ENCODE measurements around the gene EEFSEC. TPM values are rescaled to one million over a fixed set of nuclear protein-coding genes. Genes with fewer than 3 reads are reported as not detected.
A peak's percentile ranks its signal among the peaks of the same experiment; 100 is the strongest.
"Not testable (repeated sequence)": the region's sequence is repeated elsewhere in the genome, so short reads cannot be mapped to it uniquely, and the experiment has no call there.

EEFSEC gene
- total RNA-seq, 2 donors from 2014 or later: 12.9 to 13.0 TPM

GRCh38 chr3:128149650-128150049 lies 3.6 kb upstream of the EEFSEC start:
- intact Hi-C loops (cut with DNase I): no loop called here
- DNase-seq (ENCODE audit: low spot score): peak; percentile 83

GRCh38 chr3:128151758-128152274 lies 1.5 kb upstream of the EEFSEC start:
- intact Hi-C loops (cut with DNase I): no loop called here
- no peak for DNase-seq (ENCODE audit: low spot score)

- intact Hi-C loops (cut with DNase I): no loop called here
- DNase-seq (ENCODE audit: low spot score): no peak
These were observed 694 bp upstream of the EEFSEC start for GRCh38 chr3:128152419-128153155.

- intact Hi-C loops (cut with DNase I); DNase-seq (ENCODE audit: low spot score): not testable (repeated sequence)
These were observed 1.1 kb downstream of the EEFSEC start for GRCh38 chr3:128154354-128154753.

GRCh38 chr3:128155616-128156360 lies 2.5 kb downstream of the EEFSEC start:
- intact Hi-C loops (cut with DNase I): no loop called here
- DNase-seq (ENCODE audit: low spot score): no peak

- intact Hi-C loops (cut with DNase I): no loop called here
- DNase-seq (ENCODE audit: low spot score): no peak
These were observed 7.4 kb downstream of the EEFSEC start for GRCh38 chr3:128160661-128161060.

- intact Hi-C loops (cut with DNase I): no loop called here
These were observed 10.2 kb downstream of the EEFSEC start for GRCh38 chr3:128163432-128163831.

GRCh38 chr3:128166971-128167453 lies 13.7 kb downstream of the EEFSEC start:
- intact Hi-C loops (cut with DNase I): no loop called here
- DNase-seq (ENCODE audit: low spot score): no peak

More at GRCh38 chr3:128163432-128163831, 10.2 kb downstream of the EEFSEC start:
- DNase-seq (ENCODE audit: low spot score): no peak

GRCh38 chr3:128167646-128167972 lies 14.3 kb downstream of the EEFSEC start:
- no peak for DNase-seq (ENCODE audit: low spot score)
- intact Hi-C loops (cut with DNase I): no loop called here

GRCh38 chr3:128167973-128168674 lies 14.8 kb downstream of the EEFSEC start:
- no peak for DNase-seq (ENCODE audit: low spot score)
- intact Hi-C loops (cut with DNase I): no loop called here

- intact Hi-C loops (cut with DNase I): no loop called here
- no peak for DNase-seq (ENCODE audit: low spot score)
These were observed 15.6 kb downstream of the EEFSEC start for GRCh38 chr3:128168836-128169235.

GRCh38 chr3:128170866-128171516 lies 17.7 kb downstream of the EEFSEC start:
- no peak for DNase-seq (ENCODE audit: low spot score)
- intact Hi-C loops (cut with DNase I): loop anchor here in 1 of 2 donors (5.0 kb wide), 1 partner anchor 679 kb away; no protein-coding TSS in a partner anchor

GRCh38 chr3:128173200-128173599 lies 19.9 kb downstream of the EEFSEC start:
- intact Hi-C loops (cut with DNase I): loop anchor here in 1 of 2 donors (5.0 kb wide), 1 partner anchor 681 kb away; no protein-coding TSS in a partner anchor
- DNase-seq (ENCODE audit: low spot score): no peak

- intact Hi-C loops (cut with DNase I): loop anchor here in 1 of 2 donors (5.0 kb wide), 1 partner anchor 682 kb away; no protein-coding TSS in a partner anchor
- DNase-seq (ENCODE audit: low spot score): no peak
These were observed 20.6 kb downstream of the EEFSEC start for GRCh38 chr3:128173849-128174248.

GRCh38 chr3:128174675-128175590 lies 21.7 kb downstream of the EEFSEC start:
- no peak for DNase-seq (ENCODE audit: low spot score)
- intact Hi-C loops (cut with DNase I): loop anchor here in 1 of 2 donors (5.0 kb wide), 1 partner anchor 683 kb away; no protein-coding TSS in a partner anchor

- no peak for DNase-seq (ENCODE audit: low spot score)
- intact Hi-C loops (cut with DNase I): no loop called here
These were observed 22.5 kb downstream of the EEFSEC start for GRCh38 chr3:128175768-128176167.

- intact Hi-C loops (cut with DNase I): no loop called here
- no peak for DNase-seq (ENCODE audit: low spot score)
These were observed 23.1 kb downstream of the EEFSEC start for GRCh38 chr3:128176276-128176833.

GRCh38 chr3:128177865-128178264 lies 24.6 kb downstream of the EEFSEC start:
- DNase-seq (ENCODE audit: low spot score): no peak
- intact Hi-C loops (cut with DNase I): no loop called here
